ENCODE results near the gene GRIFIN.

The GRIFIN gene

DNA sequence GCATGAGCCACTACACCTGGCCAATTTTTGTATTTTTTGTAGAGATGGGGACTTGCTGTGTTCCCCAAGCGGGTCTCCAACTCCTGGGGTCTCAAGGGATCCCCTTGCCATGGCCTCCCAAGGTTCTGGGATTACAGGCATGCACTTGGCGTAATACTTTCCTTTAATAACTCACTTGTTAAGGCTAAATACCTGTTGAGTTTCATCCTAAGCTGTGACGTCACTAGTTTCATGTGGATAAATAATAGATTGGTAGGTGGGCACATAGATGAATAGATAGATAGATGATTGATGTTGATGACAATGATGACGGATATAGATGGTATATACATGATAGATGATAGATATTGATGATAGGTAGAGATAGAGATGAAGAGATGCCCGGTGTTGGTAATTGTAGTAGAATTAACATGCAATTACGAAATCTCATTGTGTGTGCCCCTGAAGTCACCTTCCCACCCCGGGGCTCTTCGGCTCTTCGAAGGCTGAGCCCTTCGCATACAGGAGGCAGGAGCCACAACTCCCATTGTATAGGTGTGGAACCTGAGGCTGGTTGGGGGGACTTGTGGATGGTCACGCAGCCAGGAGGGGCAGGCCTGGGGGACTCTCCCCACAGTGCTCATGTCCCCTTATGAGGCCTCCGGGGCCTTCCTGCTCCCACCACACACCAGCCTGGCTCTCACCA is 2.6 kb downstream of the GRIFIN start:
- Histone ChIP-seq H3K4me3 (IDR thresholded peaks at IDR 0.05; ENCODE audit: insufficient read depth, low read depth, low read length) (no peak overlapping the region), H3K36me3 (ENCODE audit: insufficient read depth) (no peaks in the 10 kb centered on the region), H2AFZ (ENCODE audit: low read depth) (no peak overlapping the region), H3K4me1 (ENCODE audit: low read depth, poor library complexity, severe bottlenecking) (peaks cover 2% of the 10 kb centered on the region), H3K27ac (no peak overlapping the region), H3K4me2 (no peak overlapping the region), H3K9ac (no peak overlapping the region), H3K79me2 (ENCODE audit: insufficient read depth, low read depth) (no peaks in the 10 kb centered on the region), H3K27me3 (ENCODE audit: insufficient read depth, low read depth) (peaks cover 58% of the 10 kb centered on the region), H4K20me1 (ENCODE audit: insufficient read depth) (no peaks in the 10 kb centered on the region)
- TF ChIP-seq, protein P1, sequence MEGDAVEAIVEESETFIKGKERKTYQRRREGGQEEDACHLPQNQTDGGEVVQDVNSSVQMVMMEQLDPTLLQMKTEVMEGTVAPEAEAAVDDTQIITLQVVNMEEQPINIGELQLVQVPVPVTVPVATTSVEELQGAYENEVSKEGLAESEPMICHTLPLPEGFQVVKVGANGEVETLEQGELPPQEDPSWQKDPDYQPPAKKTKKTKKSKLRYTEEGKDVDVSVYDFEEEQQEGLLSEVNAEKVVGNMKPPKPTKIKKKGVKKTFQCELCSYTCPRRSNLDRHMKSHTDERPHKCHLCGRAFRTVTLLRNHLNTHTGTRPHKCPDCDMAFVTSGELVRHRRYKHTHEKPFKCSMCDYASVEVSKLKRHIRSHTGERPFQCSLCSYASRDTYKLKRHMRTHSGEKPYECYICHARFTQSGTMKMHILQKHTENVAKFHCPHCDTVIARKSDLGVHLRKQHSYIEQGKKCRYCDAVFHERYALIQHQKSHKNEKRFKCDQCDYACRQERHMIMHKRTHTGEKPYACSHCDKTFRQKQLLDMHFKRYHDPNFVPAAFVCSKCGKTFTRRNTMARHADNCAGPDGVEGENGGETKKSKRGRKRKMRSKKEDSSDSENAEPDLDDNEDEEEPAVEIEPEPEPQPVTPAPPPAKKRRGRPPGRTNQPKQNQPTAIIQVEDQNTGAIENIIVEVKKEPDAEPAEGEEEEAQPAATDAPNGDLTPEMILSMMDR (conservative IDR thresholded peaks at IDR 0.05; ENCODE audit: low read depth, low read length) = no peak

DNA sequence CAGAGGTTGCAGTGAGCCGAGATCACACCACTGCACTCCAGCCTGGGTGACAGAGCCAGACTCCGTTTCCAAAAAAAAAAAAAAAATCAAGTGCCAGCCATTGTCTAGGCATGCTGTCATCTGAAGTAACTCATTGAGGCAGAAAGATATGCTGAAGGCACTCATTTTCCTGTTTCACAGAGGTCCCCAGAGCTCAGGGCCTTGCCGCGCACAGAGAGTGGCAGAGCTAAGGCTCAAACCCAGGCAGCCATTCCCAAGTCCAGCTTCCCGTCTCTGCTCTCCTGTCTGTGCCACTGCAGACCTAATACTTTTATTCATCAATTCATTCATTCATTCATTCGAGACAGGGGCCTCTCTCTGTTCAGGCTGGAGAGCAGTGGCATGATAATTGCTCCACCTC is 3.5 kb downstream of the GRIFIN start:
- TF ChIP-seq, protein P1 (conservative IDR thresholded peaks at IDR 0.05; ENCODE audit: low read depth, low read length) = no peak
- Histone ChIP-seq H2AFZ (ENCODE audit: low read depth) (no peak overlapping the region), H3K4me3 (IDR thresholded peaks at IDR 0.05; ENCODE audit: insufficient read depth, low read depth, low read length) (no peak overlapping the region), H3K79me2 (ENCODE audit: insufficient read depth, low read depth) (no peaks in the 10 kb centered on the region), H3K36me3 (ENCODE audit: insufficient read depth) (no peaks in the 10 kb centered on the region), H4K20me1 (ENCODE audit: insufficient read depth) (no peaks in the 10 kb centered on the region), H3K27me3 (ENCODE audit: insufficient read depth, low read depth) (peaks cover 49% of the 10 kb centered on the region), H3K9ac (no peak overlapping the region), H3K27ac (no peak overlapping the region), H3K4me1 (ENCODE audit: low read depth, poor library complexity, severe bottlenecking) (peaks cover 4% of the 10 kb centered on the region), H3K4me2 (no peak overlapping the region)

DNA sequence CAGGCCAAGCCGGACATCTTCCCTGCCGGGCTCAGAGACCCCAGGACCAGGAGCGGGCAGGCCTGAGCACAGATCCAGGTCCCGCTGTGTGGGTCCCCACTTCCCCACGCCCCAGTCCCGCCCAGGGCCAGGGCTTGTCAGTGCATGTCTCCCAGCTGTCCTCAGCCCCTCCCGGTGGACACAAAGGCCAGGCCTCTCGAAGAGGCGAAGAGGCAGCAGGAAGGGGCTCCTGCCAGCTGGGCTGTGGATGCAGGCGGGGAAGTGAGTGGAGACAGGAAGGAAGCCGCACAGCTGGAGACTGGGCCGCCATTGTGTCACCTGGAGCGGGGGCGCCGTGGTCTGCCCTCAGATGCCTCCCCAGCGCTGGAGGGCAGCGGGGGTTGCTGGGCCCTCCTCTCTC is 4.8 kb downstream of the GRIFIN start:
- no peaks in the 10 kb centered on the region for H3K79me2 ChIP-seq (ENCODE audit: insufficient read depth, low read depth)
- H3K27me3 ChIP-seq (ENCODE audit: insufficient read depth, low read depth) = peaks cover 36% of the 10 kb centered on the region
- H3K4me2 ChIP-seq = no peak overlapping the region
- no peak overlapping the region for H3K27ac ChIP-seq
- H4K20me1 ChIP-seq (ENCODE audit: insufficient read depth) = no peaks in the 10 kb centered on the region
- no peaks in the 10 kb centered on the region for H3K36me3 ChIP-seq (ENCODE audit: insufficient read depth)
- no peak overlapping the region for H3K9ac ChIP-seq
- H3K4me1 ChIP-seq (ENCODE audit: low read depth, poor library complexity, severe bottlenecking) = peaks cover 4% of the 10 kb centered on the region
- no peak overlapping the region for H2AFZ ChIP-seq (ENCODE audit: low read depth)
- TF ChIP-seq, protein P1 (conservative IDR thresholded peaks at IDR 0.05; ENCODE audit: low read depth, low read length) = no peak
- no peak overlapping the region for H3K4me3 ChIP-seq (IDR thresholded peaks at IDR 0.05; ENCODE audit: insufficient read depth, low read depth, low read length)

DNA sequence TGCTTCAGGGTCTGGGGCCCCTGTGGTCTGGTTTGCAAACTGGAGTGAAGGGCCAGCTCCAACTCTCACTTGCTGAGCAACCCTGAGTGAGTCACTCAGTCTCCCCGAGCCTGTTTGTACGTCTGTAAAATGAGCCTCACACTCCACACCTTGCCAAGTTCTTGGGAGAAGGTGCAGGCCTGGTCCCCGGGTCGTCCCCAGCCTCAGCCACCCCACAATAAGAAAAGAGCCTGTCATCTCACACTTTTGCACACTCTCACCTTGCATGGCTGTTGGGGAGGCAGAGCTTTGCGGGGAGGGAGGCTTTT is 5.2 kb downstream of the GRIFIN start:
- H4K20me1 ChIP-seq (ENCODE audit: insufficient read depth) = no peaks in the 10 kb centered on the region
- H3K79me2 ChIP-seq (ENCODE audit: insufficient read depth, low read depth) = no peaks in the 10 kb centered on the region
- peaks cover 4% of the 10 kb centered on the region for H3K4me1 ChIP-seq (ENCODE audit: low read depth, poor library complexity, severe bottlenecking)
- H2AFZ ChIP-seq (ENCODE audit: low read depth) = no peak overlapping the region
- TF ChIP-seq, protein P1 (conservative IDR thresholded peaks at IDR 0.05; ENCODE audit: low read depth, low read length) = no peak
- no peak overlapping the region for H3K9ac ChIP-seq
- no peak overlapping the region for H3K4me3 ChIP-seq (IDR thresholded peaks at IDR 0.05; ENCODE audit: insufficient read depth, low read depth, low read length)
- H3K4me2 ChIP-seq = no peak overlapping the region
- H3K27me3 ChIP-seq (ENCODE audit: insufficient read depth, low read depth) = peaks cover 36% of the 10 kb centered on the region
- no peak overlapping the region for H3K27ac ChIP-seq
- no peaks in the 10 kb centered on the region for H3K36me3 ChIP-seq (ENCODE audit: insufficient read depth)
